Ishikawa (cell line): ENCODE data around the gene TLR8.

Experiments
- CEBPB ChIP-seq: IDR thresholded peaks from 2 replicates; pipeline ENCODE4 v1.6.1; 2012
- FOXM1 ChIP-seq: IDR thresholded peaks from 2 replicates; pipeline ENCODE4 v1.6.1; 2012; ENCODE audit warnings: low read depth, borderline replicate concordance
- NFIC ChIP-seq: IDR thresholded peaks from 2 replicates; pipeline ENCODE4 v1.6.1; 2012
- RAD21 ChIP-seq: IDR thresholded peaks from 2 replicates; pipeline ENCODE4 v1.6.1; 2012; ENCODE audit warnings: low read depth
- TF ChIP-seq, protein P1 (sequence below): IDR thresholded peaks from 2 replicates; pipeline ENCODE4 v1.6.1; 2012; ENCODE audit warnings: low read depth, mild to moderate bottlenecking
- TF ChIP-seq, protein P2 (sequence below): IDR thresholded peaks from 2 replicates; pipeline ENCODE4 v1.6.1; 2012

DNA sequence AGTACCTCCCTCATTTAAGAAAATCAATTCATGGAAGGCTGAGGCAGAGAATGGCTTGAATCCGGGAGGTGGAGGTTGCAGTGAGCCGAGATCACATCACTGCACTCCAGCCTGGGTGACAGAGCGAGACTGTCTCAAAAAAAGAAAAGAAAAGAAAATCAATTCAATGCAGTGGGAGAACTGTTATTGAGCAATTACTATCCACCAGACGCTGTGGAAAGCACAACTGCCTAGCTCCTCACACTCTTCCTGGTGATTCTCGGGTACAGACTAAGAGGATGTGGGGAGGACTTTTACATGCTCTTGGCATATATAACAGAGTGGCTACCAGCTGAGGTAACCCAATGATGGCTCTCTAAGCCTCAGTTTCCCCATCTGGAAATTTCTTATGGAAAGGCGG, 65.8 kb downstream of the TLR8 start:
- TF ChIP-seq, protein P1, sequence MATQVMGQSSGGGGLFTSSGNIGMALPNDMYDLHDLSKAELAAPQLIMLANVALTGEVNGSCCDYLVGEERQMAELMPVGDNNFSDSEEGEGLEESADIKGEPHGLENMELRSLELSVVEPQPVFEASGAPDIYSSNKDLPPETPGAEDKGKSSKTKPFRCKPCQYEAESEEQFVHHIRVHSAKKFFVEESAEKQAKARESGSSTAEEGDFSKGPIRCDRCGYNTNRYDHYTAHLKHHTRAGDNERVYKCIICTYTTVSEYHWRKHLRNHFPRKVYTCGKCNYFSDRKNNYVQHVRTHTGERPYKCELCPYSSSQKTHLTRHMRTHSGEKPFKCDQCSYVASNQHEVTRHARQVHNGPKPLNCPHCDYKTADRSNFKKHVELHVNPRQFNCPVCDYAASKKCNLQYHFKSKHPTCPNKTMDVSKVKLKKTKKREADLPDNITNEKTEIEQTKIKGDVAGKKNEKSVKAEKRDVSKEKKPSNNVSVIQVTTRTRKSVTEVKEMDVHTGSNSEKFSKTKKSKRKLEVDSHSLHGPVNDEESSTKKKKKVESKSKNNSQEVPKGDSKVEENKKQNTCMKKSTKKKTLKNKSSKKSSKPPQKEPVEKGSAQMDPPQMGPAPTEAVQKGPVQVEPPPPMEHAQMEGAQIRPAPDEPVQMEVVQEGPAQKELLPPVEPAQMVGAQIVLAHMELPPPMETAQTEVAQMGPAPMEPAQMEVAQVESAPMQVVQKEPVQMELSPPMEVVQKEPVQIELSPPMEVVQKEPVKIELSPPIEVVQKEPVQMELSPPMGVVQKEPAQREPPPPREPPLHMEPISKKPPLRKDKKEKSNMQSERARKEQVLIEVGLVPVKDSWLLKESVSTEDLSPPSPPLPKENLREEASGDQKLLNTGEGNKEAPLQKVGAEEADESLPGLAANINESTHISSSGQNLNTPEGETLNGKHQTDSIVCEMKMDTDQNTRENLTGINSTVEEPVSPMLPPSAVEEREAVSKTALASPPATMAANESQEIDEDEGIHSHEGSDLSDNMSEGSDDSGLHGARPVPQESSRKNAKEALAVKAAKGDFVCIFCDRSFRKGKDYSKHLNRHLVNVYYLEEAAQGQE = no peak
- TF ChIP-seq NFIC = no peak
- no peak for TF ChIP-seq CEBPB
- TF ChIP-seq, protein P2, sequence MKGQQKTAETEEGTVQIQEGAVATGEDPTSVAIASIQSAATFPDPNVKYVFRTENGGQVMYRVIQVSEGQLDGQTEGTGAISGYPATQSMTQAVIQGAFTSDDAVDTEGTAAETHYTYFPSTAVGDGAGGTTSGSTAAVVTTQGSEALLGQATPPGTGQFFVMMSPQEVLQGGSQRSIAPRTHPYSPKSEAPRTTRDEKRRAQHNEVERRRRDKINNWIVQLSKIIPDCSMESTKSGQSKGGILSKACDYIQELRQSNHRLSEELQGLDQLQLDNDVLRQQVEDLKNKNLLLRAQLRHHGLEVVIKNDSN = no peak
- TF ChIP-seq FOXM1 = no peak
- TF ChIP-seq RAD21 = no peak
